TTC549 (cell line): Measurements from ENCODE around the gene LSM12.
"Not testable (repeated sequence)": the region's sequence is repeated elsewhere in the genome, so short reads cannot be mapped to it uniquely, and the experiment has no call there.

Experiments used
- FAIRE-seq: peaks from 2 replicates; lab custom pipeline; 2012; peaks lifted over from hg19 to GRCh38; lab: Jason Lieb, UNC

LSM12 gene

GRCh38 chr17:44075598-44076293 lies 9.3 kb upstream of the LSM12 start:
- FAIRE-seq = no peak

- no peak for FAIRE-seq
These were observed 8.4 kb upstream of the LSM12 start for GRCh38 chr17:44074911-44075285.

GRCh38 chr17:44074231-44074910 lies 7.9 kb upstream of the LSM12 start:
- no peak for FAIRE-seq

GRCh38 chr17:44071772-44072171 lies 5.3 kb upstream of the LSM12 start:
- FAIRE-seq = no peak

GRCh38 chr17:44071198-44071520 lies 4.7 kb upstream of the LSM12 start:
- FAIRE-seq = no peak

GRCh38 chr17:44070455-44071197 lies 4.2 kb upstream of the LSM12 start, which contains the start of gene G6PC3:
G6PC3 (plus strand) TSS chr17:44070735; CDS start chr17:44070966, 231 bp downstream.
- FAIRE-seq = peak; percentile 56

GRCh38 chr17:44069974-44070454 lies 3.5 kb upstream of the LSM12 start:
- FAIRE-seq = no peak

GRCh38 chr17:44067545-44067940 lies 1.1 kb upstream of the LSM12 start:
- FAIRE-seq = no peak

GRCh38 chr17:44065668-44066203 lies 735 bp downstream of the LSM12 start:
- no peak for FAIRE-seq

GRCh38 chr17:44063704-44064639 lies 2.5 kb downstream of the LSM12 start:
- FAIRE-seq = no peak

GRCh38 chr17:44062871-44063270 lies 3.6 kb downstream of the LSM12 start:
- FAIRE-seq = no peak

GRCh38 chr17:44061446-44061845 lies 5.0 kb downstream of the LSM12 start:
- FAIRE-seq = no peak

GRCh38 chr17:44059101-44059892 lies 7.2 kb downstream of the LSM12 start:
- FAIRE-seq = no peak

GRCh38 chr17:44053125-44053872 lies 13.2 kb downstream of the LSM12 start:
- no peak for FAIRE-seq

GRCh38 chr17:44049294-44050060 lies 17.0 kb downstream of the LSM12 start:
- FAIRE-seq = no peak

- not testable (repeated sequence) for FAIRE-seq
These were observed 19.6 kb downstream of the LSM12 start for GRCh38 chr17:44046893-44047292.

- FAIRE-seq = no peak
These were observed 21.0 kb downstream of the LSM12 start for GRCh38 chr17:44045486-44045885.

GRCh38 chr17:44044071-44044470 lies 22.4 kb downstream of the LSM12 start:
- FAIRE-seq = no peak

- no peak for FAIRE-seq
These were observed 23.2 kb downstream of the LSM12 start for GRCh38 chr17:44043272-44043696.
